IMR-90 (cell line): ENCODE measurements around the gene AKAP7. TPM values are rescaled to one million over a fixed set of nuclear protein-coding genes. Genes with fewer than 3 reads are reported as not detected.

Source experiments
- ATAC-seq: fragments of 200-7000 bp; cut with Tn5 transposase; 2 replicates; pipeline ENCODE4 v1.9.1; 2020; ENCODE audit warnings: low read depth, mild to moderate bottlenecking, moderate library complexity
- BruUV-seq: library from RNA; stranded (reverse); fragments of 400-500 nt; replicated peaks from 2 replicates; lab custom pipeline; 2021; lab: Mats Ljungman, UMichigan
- CTCF ChIA-PET: fragments of 300-600 bp; formaldehyde crosslinking; extraction: SDS; loops from one replicate; lab custom pipeline; 2021; ENCODE audit warnings: antibody characterized with exemption; lab: Yijun Ruan, JAX
- POLR2A ChIA-PET: fragments of 300-600 bp; sonication (Branson Sonifier 250); formaldehyde crosslinking; loops from one replicate; lab custom pipeline; 2022; ENCODE audit warnings: antibody characterized with exemption; ENCODE audit not compliant: unreplicated experiment; lab: Charles Lee
- DNase-seq: peaks from one replicate; pipeline ENCODE4 v3.0.0; 2013
- H2AFZ ChIP-seq: replicated peaks from 2 replicates; pipeline ENCODE3; 2013; ENCODE audit warnings: low read length, mild to moderate bottlenecking; ENCODE audit not compliant: poor library complexity
- H2AK5ac ChIP-seq: 2 replicates; pipeline ENCODE4 v1.6.1; 2013; ENCODE audit warnings: low read depth, low read length, inconsistent platforms
- H2AK9ac ChIP-seq: replicated peaks from 2 replicates; pipeline ENCODE3; 2013; ENCODE audit warnings: mild to moderate bottlenecking, low read depth, low read length, moderate library complexity; ENCODE audit not compliant: poor library complexity
- H2BK120ac ChIP-seq: 2 replicates; pipeline ENCODE4 v1.6.1; 2013; ENCODE audit warnings: low read depth, low read length, inconsistent platforms
- H2BK15ac ChIP-seq: 3 replicates; pipeline ENCODE4 v1.6.1; 2013; ENCODE audit warnings: low read depth, low read length, inconsistent platforms
- H2BK20ac ChIP-seq: 2 replicates; pipeline ENCODE4 v1.6.1; 2013; ENCODE audit warnings: low read depth, mild to moderate bottlenecking, inconsistent platforms, low read length, moderate library complexity
- H2BK5ac ChIP-seq: 2 replicates; pipeline ENCODE4 v1.6.1; 2013; ENCODE audit warnings: mild to moderate bottlenecking, low read depth, low read length, inconsistent platforms; ENCODE audit not compliant: poor library complexity, severe bottlenecking
- H3K14ac ChIP-seq: replicated peaks from 2 replicates; pipeline ENCODE4 v1.6.1; 2013; ENCODE audit warnings: low read depth, low read length, inconsistent platforms
- H3K18ac ChIP-seq: 2 replicates; pipeline ENCODE4 v1.6.1; 2013; ENCODE audit warnings: low read depth, low read length, control low read depth
- H3K23ac ChIP-seq: 2 replicates; pipeline ENCODE4 v1.6.1; 2013; ENCODE audit warnings: low read depth, low read length, inconsistent platforms
- H3K27ac ChIP-seq: 2 replicates; pipeline ENCODE4 v1.5.1; 2013; ENCODE audit warnings: mild to moderate bottlenecking, control low read depth, low read length; ENCODE audit not compliant: insufficient read depth
- H3K27me3 ChIP-seq: 2 replicates; pipeline ENCODE4 v1.6.1; 2013; ENCODE audit warnings: low read length; ENCODE audit not compliant: control insufficient read depth, insufficient read depth
- H3K36me3 ChIP-seq: 2 replicates; pipeline ENCODE4 v1.6.1; 2013; ENCODE audit warnings: low read length, mixed read lengths; ENCODE audit not compliant: control insufficient read depth, insufficient read depth
- H3K4ac ChIP-seq: 2 replicates; pipeline ENCODE4 v1.6.1; 2013; ENCODE audit warnings: low read depth, low read length, inconsistent platforms
- H3K4me1 ChIP-seq: 2 replicates; pipeline ENCODE4 v1.6.1; 2013; ENCODE audit warnings: low read length, mixed read lengths; ENCODE audit not compliant: control insufficient read depth, insufficient read depth
- H3K4me2 ChIP-seq: 2 replicates; pipeline ENCODE4 v1.6.1; 2013; ENCODE audit warnings: low read depth, mild to moderate bottlenecking, control low read depth, low read length, moderate library complexity
- H3K4me3 ChIP-seq: 2 replicates; pipeline ENCODE4 v1.5.1; 2013; ENCODE audit warnings: low read depth, mild to moderate bottlenecking, control low read depth, low read length, moderate library complexity; ENCODE audit not compliant: insufficient read depth
- H3K56ac ChIP-seq: 2 replicates; pipeline ENCODE4 v1.6.1; 2013; ENCODE audit warnings: low read length, inconsistent platforms; ENCODE audit not compliant: insufficient read depth; ENCODE audit errors: extremely low read depth
- H3K79me1 ChIP-seq, 2 experiments: 2 replicates each; pipeline ENCODE4 v1.6.1; 2013; ENCODE audit warnings: low read length in 2 of 2, inconsistent platforms in 1 of 2, low read depth in 1 of 2
- H3K9ac ChIP-seq: 2 replicates; pipeline ENCODE4 v1.6.1; 2013; ENCODE audit warnings: low read depth, low read length, control low read depth
- H3K9me1 ChIP-seq: 2 replicates; pipeline ENCODE4 v1.6.1; 2013; ENCODE audit warnings: low read length, inconsistent platforms; ENCODE audit not compliant: insufficient read depth
- H3K9me3 ChIP-seq: 2 replicates; pipeline ENCODE4 v1.6.1; 2013; ENCODE audit warnings: low read length; ENCODE audit not compliant: control insufficient read depth, insufficient read depth
- H4K20me1 ChIP-seq: 2 replicates; pipeline ENCODE4 v1.6.1; 2013; ENCODE audit warnings: low read length, inconsistent platforms; ENCODE audit not compliant: insufficient read depth
- H4K5ac ChIP-seq: 2 replicates; pipeline ENCODE4 v1.6.1; 2013; ENCODE audit warnings: mild to moderate bottlenecking, low read depth, low read length, control low read depth
- H4K8ac ChIP-seq, 2 experiments: 2 replicates each; pipeline ENCODE4 v1.6.1; 2013; ENCODE audit warnings: low read depth in 2 of 2, low read length in 2 of 2, control low read depth in 1 of 2, inconsistent platforms in 1 of 2
- H4K91ac ChIP-seq: 2 replicates; pipeline ENCODE4 v1.6.1; 2013; ENCODE audit warnings: low read depth, low read length, inconsistent platforms; ENCODE audit not compliant: insufficient read depth
- MAZ ChIP-seq: IDR thresholded peaks from 2 replicates; pipeline ENCODE4 v1.6.1; 2012; ENCODE audit warnings: low read depth, mild to moderate bottlenecking, low read length, improper control_type of control experiment, moderate library complexity, borderline replicate concordance
- NFE2L2 ChIP-seq: fragments of 150-350 bp; IDR thresholded peaks from 2 replicates; pipeline ENCODE4 v1.6.1; 2016; ENCODE audit warnings: low read depth, mild to moderate bottlenecking, low read length
- POLR2A ChIP-seq: IDR thresholded peaks from 2 replicates; pipeline ENCODE4 v1.6.1; 2012; ENCODE audit warnings: mild to moderate bottlenecking, low read depth, low read length
- RAD21 ChIP-seq: IDR thresholded peaks from 2 replicates; pipeline ENCODE4 v1.6.1; 2012; ENCODE audit warnings: low read length, improper control_type of control experiment
- WGBS, 2 experiments: methylation state at CpG; one replicate each; pipeline versions ENCODE4 v1.1.5 to v1.1.7; 2013; ENCODE audit warnings: missing lambda C conversion rate in 2 of 2; ENCODE audit not compliant: insufficient read length in 1 of 2; ENCODE audit errors: extremely low coverage in 2 of 2; 5-methylcytosine and 5-hydroxymethylcytosine counted together
- dilution Hi-C: fragments of 300-500 bp; cut with HindIII; formaldehyde crosslinking; loops from one replicate; pipeline ENCODE4 v1.14.3; 2018; ENCODE audit warnings: low sequenced_read_pairs; ENCODE audit not compliant: unreplicated experiment
- in situ Hi-C: fragments of 300-500 bp; cut with MboI; formaldehyde crosslinking; loops from 3 replicates; pipeline ENCODE4 v1.14.3; 2019; ENCODE audit warnings: low sequenced_read_pairs, inconsistent platforms, mixed read lengths
- intact Hi-C: fragments of 100-400 bp; cut with micrococcal nuclease; formaldehyde crosslinking; loops from 2 replicates; pipeline ENCODE4 v1.10.0; 2022
- polyA plus RNA-seq, 3 experiments: library from polyadenylated mRNA; depleted of rRNA; stranded (reverse); fragments of >200 nt; gene quantifications; 2 replicates each; pipeline ENCODE4 v1.2.3, GENCODE V29; 2012; ENCODE audit warnings: low replicate concordance in 1 of 3
- total RNA-seq: library from RNA; depleted of rRNA; stranded (reverse); fragments of >200 nt; gene quantifications from 2 replicates; pipeline ENCODE4 v1.2.3, GENCODE V29; 2012
- TF ChIP-seq, protein P1 (sequence below): conservative IDR thresholded peaks from 2 replicates; pipeline ENCODE4 v1.5.1; 2012; ENCODE audit warnings: mild to moderate bottlenecking, low read depth, low read length, improper control_type of control experiment
- TF ChIP-seq, protein P2 (sequence below): fragments of 150-350 bp; IDR thresholded peaks from 2 replicates; pipeline ENCODE4 v1.6.1; 2017; ENCODE audit warnings: mild to moderate bottlenecking, antibody characterized with exemption, low read length, low read depth

Gene AKAP7
- total and polyA plus RNA-seq, 2 of the 4 experiments (the other 2 are of a cell fraction) = 0.54 to 1.1 TPM

DNA sequence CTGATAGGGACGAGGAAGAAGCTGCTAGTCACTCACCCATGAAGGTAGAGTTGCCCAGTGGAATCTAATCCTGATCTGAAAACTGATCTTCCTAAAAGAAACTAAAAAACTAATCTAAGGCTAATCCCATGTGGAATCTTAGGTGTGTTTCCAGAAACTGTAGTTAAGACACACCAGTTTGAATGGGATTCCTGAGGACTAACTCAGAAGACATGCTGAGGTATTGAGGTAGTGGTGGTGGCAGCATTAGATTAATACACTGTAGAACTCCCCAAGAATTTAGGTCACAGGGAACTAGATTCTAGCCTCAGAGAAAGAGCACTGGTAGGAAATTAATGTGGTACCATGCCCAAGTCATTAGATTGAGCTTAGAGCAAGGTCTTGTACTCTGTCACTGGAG, 19.6 kb upstream of the AKAP7 start:
- H3K18ac ChIP-seq = peak overlapping the region; percentile 82
- peak overlapping the region; percentile 91 for H2BK20ac ChIP-seq
- dilution Hi-C loops = no loop called here
- ChIA-PET CTCF (interaction anchor here (2.3 to 2.9 kb wide), 2 partner anchors 231 to 244 kb away, joined by 6 to 11 read pairs; no protein-coding TSS in a partner anchor), POLR2A (no interaction called here)
- no peak overlapping the region for H3K9ac ChIP-seq
- peak overlapping the region; percentile 9; the same call in 1 of the 3 replicates for H2BK15ac ChIP-seq
- no peaks in the 10 kb centered on the region for H4K20me1 ChIP-seq
- H3K23ac ChIP-seq = 0 out of 2 replicates have a peak overlapping the region, but pooled peaks have one; percentile 73
- H3K4me3 ChIP-seq = no peak overlapping the region
- peak overlapping the region in 1 of 2 experiments; percentile 31; a peak in 2 of 4 replicates for H4K8ac ChIP-seq
- TF ChIP-seq MAZ (no peak), RAD21 (no peak), NFE2L2 (no peak), POLR2A (no peak)
- TF ChIP-seq, protein P1, sequence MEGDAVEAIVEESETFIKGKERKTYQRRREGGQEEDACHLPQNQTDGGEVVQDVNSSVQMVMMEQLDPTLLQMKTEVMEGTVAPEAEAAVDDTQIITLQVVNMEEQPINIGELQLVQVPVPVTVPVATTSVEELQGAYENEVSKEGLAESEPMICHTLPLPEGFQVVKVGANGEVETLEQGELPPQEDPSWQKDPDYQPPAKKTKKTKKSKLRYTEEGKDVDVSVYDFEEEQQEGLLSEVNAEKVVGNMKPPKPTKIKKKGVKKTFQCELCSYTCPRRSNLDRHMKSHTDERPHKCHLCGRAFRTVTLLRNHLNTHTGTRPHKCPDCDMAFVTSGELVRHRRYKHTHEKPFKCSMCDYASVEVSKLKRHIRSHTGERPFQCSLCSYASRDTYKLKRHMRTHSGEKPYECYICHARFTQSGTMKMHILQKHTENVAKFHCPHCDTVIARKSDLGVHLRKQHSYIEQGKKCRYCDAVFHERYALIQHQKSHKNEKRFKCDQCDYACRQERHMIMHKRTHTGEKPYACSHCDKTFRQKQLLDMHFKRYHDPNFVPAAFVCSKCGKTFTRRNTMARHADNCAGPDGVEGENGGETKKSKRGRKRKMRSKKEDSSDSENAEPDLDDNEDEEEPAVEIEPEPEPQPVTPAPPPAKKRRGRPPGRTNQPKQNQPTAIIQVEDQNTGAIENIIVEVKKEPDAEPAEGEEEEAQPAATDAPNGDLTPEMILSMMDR = no peak
- TF ChIP-seq, protein P2, sequence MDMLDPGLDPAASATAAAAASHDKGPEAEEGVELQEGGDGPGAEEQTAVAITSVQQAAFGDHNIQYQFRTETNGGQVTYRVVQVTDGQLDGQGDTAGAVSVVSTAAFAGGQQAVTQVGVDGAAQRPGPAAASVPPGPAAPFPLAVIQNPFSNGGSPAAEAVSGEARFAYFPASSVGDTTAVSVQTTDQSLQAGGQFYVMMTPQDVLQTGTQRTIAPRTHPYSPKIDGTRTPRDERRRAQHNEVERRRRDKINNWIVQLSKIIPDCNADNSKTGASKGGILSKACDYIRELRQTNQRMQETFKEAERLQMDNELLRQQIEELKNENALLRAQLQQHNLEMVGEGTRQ = no peak
- no peak overlapping the region for H3K56ac ChIP-seq
- H3K14ac ChIP-seq = peak overlapping the region; percentile 27
- no peak overlapping the region for H2AK9ac ChIP-seq
- H3K27me3 ChIP-seq = no peaks in the 10 kb centered on the region
- ATAC-seq = no peak
- no peak overlapping the region for H2AFZ ChIP-seq
- no peak overlapping the region for H3K4me2 ChIP-seq
- H3K36me3 ChIP-seq = no peaks in the 10 kb centered on the region
- no peak overlapping the region for H3K27ac ChIP-seq
- no peaks in the 10 kb centered on the region; the same call in 1 of the 2 replicates for H3K4me1 ChIP-seq
- no CpG with 5 or more reads among the region's 1 CpG for WGBS, 2 experiments
- no peaks in the 10 kb centered on the region for H3K9me3 ChIP-seq
- no peak for DNase-seq
- H4K91ac ChIP-seq = peak overlapping the region; percentile 20
- H2AK5ac ChIP-seq = peak overlapping the region; percentile 45; the same call in 1 of the 2 replicates
- intact Hi-C loops = loop anchor here (1.0 kb wide), 2 partner anchors 52 to 230 kb away; partner anchors contain the start of gene EPB41L2
- no peaks in the 10 kb centered on the region for H3K9me1 ChIP-seq
- no TSS peak for BruUV-seq
- H3K4ac ChIP-seq = peak overlapping the region; percentile 67
- H2BK5ac ChIP-seq = no peak overlapping the region
- peak overlapping the region; percentile 52 for H2BK120ac ChIP-seq
- peak overlapping the region; percentile 73; the same call in 1 of the 2 replicates for H4K5ac ChIP-seq
- in situ Hi-C loops = loop anchor here (5.0 kb wide), 1 partner anchor 233 kb away; no protein-coding TSS in a partner anchor
- no peaks in the 10 kb centered on the region for H3K79me1 ChIP-seq
